ENCODE data around the gene MAGOH.
"Not testable (repeated sequence)": the region's sequence is repeated elsewhere in the genome, so short reads cannot be mapped to it uniquely, and the experiment has no call there.

The MAGOH gene

DNA sequence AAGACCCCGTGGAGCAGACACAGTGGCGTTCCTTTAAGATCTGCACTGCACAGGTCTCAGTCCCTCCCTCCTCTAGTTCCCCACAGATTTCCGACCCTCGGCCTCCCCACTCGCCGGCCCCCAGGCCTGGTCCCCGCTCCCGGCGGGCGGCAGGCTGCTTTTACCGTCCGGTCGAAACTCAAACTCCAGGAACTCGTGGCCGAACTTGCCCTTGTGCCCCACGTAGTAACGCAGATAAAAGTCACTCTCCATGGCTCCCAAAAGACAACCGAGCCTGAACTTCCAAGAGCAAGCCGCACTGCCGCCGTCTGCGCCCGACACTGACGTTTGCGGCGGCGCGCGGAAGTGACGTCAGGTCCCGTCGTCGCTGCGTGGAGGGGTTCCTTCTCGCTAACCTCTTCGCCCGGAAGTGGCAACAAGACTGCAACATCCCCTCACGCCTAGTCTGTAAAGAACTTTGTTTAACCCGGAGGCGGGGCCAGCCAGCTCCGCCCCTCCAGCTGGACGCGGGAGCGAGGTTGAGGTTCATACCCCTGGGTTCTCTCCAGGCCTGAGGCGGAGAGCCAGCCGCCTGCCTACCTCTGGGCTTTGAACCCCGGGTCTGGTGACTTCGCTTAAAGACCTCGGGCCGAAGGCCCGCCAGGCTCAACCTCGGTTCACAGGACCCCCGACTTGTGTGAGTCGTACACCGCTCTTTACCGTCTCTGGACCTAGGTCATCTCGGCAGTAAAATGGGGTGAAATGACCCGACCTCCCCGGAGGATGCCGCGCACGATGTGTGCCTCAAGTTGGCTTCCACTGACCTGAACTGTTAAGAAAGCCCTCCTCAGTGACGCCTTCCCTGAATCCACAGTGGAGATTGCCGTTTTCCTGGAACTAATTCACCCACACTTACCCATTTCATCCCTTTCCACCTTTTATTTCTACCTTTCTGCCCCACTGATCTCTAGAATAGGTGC lies at the start of gene MAGOH:
MAGOH (minus strand) TSS at position 322 of the 959 bp plus-strand sequence; CDS start at position 252, 70 bp downstream.
- DNase-seq, result peak; percentile 94

DNA sequence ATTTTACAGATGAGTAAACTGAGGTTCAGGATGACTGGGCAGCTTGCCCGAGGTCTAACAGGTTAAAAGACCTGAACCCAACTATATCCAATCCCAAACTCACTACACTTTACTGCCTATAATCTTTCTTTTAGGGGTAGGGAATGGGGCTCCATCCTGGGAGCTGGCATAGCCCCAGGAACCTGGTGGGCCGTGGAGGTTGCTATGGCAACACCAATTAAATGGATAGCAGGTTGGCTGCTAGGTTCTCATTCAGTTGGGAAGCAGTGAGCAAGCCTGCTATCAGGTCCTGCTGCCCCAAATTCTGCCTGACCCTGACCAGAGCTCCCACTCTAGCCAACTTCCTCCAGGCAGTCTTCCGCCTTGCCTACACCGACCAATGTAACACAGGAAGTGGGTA lies 48.6 kb upstream of the MAGOH start:
- no peak for DNase-seq

DNA sequence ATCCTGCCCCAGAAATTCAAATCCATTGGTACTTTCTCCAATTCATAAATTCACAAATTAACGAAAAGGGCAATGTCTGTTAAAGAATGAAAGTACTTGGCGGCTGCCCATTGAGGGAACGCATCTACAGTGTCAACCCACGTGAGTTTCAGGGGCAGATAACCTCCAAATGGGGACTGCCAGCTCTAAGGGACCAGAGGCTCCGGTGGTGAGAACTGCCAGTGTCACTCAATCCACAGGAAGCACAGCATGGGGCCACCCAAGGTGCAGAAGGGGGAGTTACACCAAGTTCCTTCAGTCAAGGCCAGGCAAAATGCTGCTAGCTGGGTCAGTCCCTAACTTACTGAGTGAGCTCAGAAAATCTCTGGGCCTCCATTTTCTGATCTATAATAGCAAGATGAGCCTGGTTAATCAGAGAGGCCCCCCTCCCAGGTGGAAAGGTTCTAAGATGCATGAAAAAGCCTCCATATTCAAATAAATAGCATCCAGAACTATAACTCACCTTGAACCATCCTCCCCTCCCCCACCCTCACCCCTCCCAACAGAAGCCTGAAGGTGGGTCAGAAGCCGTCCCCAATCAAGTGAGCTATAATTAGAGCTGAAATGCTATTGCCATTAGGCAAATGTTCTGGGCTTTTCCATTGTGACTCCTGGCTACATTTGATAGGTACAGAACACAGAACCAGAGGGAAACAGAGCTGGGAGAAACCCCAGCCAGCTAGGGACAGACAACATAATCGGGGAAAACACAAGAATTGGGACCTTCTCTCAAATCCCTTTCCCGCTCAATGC lies 47.8 kb upstream of the MAGOH start:
- DNase-seq, result no peak

DNA sequence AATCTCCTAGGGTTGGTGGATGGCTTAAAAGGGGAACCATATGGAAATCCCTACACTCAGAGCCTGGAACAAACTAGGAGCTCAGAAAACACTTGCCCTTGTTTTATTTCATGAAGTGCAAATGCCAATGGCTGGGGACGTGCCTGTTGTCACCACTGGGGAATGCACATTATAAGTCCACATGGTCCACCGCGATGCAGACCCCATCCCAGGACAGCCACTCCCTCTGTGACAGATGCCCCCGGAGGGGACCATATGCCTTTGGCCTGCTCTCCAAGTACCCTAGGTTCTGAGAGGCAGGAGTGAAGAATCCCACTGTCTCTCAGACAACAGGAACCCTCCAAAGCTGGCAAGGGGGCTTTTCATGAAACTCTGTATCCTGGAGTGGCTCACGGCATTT lies 47.2 kb upstream of the MAGOH start:
- DNase-seq, result no peak

DNA sequence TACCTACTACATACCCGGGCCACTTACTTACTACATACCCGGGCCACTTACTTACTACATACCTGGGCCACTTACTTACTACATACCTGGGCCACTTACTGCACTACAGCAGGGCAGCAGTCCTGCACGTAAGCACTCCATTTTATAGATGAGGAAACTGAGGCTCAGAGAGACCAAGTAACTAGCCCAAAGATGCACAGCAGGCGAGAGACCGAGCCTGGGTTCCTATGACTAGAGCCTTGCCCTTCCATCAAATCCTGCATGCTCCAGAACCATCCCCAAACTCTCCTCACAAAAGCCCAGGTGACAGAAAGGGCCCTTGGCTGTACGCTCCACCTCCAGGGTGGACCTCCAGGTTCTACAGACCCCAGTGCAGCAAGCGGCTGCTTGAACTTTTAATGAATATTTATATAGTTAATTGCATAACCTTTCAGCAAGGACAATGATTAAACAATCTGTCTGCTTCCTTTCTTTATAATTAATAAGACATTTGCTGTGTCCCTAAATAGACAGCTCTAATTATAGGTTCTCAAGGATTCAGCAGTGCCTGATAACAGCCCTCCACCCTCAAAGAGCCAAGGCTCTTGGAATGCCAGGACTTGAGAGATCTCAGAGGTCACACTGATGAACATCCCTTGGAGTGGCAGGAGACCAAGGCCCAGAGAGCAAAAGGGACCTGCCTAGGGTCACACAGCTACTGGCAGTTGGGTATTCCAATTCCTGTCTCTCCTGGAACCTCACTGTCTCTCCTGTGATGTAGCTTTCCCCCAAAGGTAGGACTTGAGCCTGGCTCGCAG lies 46.1 kb upstream of the MAGOH start:
- no peak for DNase-seq

DNA sequence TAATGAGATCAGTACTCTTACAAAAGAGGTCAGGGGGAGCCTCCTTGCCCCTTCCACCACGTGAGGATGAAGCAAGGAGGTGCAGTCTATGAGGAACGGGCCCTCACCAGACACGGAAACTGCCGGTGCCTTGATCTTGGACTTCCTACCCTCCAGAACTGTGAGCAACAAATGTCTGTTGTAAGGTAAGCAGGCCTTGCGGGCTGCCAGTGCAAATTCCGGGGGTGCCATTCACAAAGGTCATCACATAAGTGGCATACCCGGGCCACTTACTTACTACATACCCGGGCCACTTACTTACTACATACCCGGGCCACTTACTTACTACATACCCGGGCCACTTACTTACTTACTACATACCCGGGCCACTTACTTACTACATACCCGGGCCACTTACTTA lies 44.8 kb upstream of the MAGOH start:
- not testable (repeated sequence) for DNase-seq

DNA sequence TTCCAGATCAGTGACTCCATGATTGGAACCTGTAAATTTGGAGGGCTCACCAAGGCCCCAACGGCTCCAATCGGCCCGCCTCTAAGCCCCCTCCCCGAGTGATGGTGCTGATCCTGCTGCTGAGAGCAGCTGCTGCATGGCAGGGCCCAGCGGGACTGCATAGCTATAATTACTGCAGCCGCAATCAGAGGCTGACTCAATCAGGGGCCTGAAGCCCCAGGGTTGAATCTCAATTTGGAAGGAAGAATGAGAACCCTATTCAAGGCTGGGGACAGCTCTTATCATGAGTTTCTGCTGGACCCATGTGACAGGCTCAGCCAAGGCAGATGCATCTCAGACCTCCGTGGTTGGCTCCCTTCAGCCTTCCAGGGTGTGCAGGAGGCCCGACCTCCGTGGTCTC lies 42.8 kb upstream of the MAGOH start:
- DNase-seq, result no peak

DNA sequence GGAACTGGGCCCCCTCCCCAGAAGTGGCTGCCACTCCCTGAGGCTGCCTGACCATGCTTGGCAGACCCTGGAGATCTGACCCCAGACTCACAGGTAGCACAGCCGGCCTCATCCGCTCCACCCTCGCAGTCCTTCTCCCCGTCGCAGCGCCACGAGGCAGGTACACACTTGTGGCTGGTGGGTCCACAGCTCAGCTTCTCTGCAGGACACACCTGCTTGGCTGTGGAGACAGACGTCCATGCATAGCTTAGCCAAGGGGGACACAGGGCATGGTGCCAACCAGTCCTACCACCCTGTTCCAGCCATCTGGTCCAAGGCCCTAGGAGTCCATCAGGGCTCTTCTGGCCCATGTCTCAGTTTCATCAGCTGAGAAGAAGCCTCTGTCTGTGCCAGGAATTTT lies 42.2 kb upstream of the MAGOH start:
- no peak for DNase-seq

DNA sequence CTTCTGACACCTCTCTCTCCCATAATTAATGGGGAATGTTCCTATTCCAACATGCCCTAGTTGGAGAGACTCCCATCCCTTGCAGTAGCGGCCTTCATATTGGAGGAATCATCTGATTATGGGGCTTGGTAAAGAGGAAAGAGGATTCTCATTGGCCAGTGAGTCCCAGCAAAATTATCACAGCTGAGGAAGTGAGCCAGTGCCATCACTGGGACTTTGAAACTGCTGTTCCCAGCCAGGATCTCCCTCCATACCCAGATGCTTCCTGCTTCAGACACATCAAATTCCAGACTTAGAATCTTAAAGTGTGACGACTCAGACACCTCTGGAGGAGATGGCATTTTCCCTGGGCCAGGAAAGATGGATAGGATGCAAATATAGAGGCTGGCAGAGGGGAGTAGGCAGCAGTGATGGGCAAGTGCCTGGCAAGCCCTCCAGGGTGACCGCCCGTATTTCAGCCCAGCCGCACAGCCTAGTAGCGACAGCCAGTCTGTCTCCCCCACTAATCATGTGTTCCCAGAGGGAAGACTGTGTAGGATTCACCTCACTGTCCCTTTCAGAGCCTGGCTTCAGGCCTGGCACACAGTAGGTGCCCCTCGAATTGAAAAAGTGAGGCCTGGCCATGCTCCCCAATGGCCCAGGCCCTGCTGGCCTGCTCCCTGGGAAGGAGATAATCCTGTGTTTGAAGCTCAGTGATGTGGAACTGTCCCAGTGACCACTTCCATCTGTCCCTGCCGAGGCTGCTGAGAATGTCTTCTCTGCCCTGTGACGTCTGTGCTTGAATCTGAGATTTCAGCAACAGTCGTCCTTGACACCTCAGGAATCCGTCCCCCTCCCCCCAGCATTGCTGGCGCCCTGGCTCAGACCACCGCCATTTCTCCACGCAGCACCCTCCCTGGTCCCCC lies 41.2 kb upstream of the MAGOH start:
- no peak for DNase-seq

DNA sequence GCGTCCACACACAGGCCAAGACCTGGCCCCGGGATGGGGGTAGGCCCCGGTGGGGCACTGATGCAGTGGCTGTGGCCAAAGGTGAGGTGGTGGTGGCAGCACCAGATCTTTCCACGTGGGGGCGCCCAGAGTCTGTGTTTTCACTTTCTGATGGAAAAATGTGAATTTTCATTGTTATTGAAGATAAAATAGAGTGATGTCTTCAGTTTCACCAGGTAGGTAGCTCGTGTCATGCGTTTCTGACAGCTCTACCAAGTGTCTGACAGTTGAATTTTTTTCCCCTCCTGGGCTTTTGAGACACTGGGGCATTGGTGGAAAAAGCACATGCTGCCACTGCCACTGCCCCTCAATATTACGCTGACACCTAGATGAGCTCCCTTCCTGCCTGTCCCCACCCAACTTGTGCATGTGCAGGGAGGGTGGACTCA lies 40.0 kb upstream of the MAGOH start:
- peak; percentile 63 for DNase-seq

DNA sequence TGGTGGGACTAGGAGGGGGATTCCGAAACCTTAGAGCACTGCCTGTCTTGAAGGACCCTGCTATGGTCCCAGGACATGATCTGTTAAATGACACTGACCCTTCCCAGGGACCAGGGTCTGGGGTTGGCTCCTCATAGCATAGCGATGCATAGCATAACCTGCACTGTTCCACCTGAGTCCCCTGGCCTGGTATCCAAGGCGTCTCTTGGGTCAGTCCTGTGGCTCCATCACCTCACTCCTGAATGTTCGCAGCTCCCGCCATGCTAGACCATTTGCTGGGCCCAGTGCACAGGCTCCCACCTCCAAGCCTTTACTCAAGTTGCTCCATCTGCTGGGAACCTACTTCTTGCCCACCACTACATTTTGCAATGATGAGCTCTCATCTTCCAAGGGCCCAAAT lies 39.0 kb upstream of the MAGOH start:
- DNase-seq, result no peak

DNA sequence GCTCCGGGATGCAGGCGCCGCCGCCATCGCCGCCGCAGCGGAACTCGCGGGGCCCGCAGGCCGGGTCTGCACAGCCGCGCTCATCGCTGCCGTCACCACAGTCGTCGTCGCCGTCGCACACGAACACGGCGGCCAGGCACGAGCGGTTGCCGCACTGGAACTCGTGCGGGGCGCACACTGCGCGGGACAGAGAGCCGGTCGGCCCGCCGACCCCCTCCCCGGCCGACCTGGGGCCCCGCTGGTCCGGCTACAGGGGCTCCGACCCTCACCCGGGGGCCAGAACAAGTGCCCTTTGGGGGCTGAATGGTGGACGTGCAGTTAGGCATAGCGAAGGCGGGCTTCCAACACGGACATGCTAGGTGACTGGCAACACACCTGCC lies 38.6 kb upstream of the MAGOH start:
- DNase-seq, result no peak

DNA sequence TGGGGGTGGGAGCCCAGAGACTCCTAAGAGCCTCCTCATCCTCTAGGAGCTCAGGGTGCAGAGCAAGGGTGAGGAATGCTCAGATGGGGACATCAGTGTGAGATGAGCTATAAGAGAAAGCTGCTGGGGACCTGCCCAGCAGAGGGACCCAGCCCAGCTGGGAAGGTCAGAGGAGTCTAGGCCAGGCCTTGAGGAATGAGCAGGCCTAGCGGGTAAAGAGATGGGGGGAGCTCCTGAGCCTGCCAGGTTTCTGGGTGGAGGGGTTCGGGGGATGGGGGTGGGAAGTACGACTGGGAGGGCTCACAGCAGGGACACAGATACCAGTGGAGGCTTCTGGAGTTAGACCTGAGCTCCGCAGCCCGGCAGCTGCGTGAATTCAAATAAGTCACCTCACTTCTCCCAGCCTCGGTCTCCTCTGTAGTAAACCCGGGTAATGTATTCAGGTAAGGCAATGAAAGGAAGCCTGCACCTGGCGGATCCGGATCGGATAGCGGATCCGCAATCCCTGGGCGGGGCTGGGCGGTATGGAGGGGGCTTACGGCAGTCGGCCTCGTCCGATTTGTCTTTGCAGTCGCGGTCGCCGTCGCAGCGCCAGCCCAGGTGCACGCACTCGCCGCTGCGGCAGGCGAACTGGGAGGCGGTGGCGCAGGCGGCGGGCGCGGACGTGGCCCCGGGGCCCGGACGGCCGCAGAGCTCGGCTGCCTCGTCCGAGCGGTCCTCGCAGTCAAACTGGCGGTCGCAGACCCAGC lies 38.0 kb upstream of the MAGOH start:
- DNase-seq, result no peak

DNA sequence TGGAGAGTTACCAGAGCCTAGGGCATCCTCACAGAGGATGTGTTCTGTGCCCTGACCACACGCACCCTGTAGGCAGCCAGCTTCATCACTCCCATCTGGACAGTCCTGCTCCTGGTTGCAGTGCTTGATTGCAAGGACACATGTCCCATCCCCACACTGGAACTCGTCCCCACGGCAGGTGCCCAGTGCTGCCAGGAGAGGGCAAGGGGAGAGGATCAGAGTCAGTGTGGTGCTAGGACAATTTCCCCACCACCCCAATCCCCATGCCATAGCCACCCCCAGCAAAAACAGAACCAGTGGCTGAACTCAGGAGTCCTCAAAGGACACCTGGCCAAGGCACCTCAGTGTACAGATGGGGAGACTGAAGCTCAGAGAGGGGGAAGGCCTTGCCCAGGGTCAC lies 37.2 kb upstream of the MAGOH start:
- no peak for DNase-seq

DNA sequence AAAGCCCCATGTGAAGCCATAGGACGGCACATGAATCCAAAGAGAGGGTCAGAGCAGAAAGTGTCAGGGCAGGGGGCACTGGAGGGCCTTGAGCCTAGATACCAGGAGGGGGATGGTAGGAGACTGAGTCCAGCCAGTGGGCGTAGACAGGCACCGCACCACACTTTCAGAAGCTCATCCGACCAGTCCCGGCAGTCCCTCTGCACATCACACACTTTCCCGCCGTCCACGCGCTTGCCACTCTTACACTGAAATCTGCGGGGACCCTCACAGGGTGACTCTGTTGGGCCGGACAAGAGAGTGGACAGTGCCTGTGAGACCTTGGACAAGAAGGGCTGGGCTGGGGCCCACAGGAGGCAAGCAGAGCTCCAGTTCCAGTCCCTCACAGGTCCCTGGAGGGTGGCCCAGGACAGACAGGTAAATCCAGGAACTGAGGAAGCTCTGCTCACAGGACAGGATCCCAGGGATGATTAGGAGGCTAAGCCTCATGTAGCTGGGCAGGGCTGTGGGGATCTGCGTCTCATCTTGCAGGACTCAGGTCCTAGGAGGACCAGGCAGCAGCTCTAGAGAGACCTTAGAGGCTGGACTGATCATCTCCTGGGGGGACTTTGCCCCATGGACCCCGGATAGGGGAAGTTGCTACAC lies 36.3 kb upstream of the MAGOH start:
- DNase-seq, result no peak

DNA sequence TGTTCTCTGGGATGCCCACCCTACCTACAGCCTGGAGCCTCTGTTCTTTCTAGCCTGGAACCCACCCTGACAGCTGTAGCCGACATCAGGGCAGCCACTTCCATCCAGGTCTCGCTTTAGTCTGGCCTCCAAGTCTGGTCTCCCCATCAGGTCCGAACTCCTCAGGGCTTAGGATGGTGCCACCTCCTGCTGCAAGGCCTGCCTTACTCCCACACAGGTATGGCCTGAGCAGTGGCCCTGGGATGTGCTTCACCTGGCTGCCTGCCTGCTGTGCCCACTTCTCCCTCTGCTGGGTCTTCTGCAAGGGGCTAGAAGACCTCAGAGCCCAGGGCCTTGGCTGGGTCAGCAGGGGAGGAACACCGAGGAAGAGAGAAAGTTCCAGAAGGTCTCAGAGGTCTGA lies 35.7 kb upstream of the MAGOH start:
- no peak for DNase-seq

DNA sequence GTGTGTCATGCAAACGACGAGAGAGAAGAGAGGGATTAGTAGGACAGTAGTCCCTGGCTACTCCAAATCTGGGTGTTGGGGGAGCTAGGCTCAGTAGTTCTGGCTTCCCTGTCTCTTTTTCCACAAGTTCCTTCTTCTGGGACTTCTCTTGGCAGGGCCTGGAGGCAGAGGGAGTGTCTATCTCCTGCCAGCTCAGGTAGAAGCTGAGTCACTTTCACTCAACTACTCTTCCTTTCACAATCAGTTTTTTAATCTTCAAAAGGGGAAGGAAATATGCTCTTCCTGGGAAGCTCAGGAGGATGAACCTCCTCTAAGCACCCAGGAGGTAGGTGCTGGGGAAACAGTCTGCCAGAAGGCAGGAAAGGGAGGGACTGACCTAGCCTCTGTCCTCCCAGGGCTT lies 35.2 kb upstream of the MAGOH start:
- DNase-seq, result no peak

DNA sequence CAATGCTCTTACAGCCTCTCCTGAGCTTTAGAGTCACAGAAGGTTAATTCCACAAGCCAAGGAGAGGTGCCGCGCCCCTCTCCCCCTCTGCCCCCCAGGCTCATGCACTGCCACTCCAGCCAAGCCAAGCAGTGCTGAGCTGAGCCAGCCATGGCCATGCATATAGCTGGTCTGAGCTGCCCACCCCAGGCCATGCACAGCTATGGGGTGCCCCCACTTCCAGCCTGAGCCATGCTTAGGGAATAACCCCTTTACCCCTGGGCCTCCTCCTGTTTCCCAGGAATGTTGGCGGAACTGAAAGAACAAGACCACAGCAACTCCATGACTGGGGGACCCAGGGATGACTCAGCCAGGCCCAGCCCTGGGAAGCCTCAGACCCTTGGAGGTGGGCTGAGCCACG lies 34.0 kb upstream of the MAGOH start:
- no peak for DNase-seq

DNA sequence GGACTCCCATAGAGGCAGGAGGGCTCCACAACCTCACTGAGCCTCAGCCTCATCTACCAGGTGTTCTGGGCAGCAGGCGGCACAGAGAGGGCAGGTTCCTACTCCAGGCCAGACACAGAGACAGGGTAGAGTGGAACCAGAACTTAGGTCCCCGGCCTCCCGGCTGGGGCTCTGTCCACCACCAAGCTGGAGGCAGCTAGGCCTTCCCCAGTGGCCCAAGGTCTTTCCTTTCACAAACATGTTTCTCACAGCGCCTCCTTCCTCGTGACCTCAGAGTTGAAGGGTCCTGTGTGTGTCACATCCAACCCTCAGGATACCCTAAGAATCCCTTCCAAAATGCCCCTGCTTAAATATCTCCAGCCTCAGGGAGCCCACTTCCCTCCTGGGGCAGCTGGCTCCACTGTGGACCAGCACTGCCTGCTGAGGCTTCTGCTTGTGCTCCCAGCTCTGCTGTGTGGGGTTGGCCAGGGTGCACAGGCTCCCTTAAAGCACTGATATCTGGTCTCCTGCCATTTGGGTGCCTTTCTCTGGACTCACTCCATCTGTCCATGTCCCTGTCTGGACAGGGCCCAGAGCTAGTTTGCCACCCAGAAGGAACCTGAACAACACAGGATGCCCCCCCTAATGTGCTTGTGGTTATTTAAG lies 33.2 kb upstream of the MAGOH start:
- no peak for DNase-seq

DNA sequence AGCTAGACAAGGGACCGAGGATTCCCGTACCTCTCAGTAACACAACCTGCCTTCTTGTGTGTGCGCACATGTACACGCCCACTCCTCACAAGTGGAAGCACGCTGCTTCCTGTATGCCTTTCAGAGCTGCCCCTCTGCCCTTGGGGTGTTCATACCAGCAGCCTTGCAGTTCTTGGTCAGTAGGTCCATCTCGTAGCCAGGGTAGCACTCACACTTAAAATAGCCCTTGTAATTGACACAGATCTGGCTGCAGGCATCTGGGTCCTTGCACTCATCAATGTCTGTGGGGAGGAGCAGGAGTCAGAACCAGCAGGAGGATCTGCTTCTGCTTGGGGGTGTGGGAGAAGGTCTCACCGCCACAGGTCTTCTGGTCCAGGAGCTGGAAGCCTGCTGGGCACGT lies 32.6 kb upstream of the MAGOH start:
- DNase-seq, result no peak

Data from activated CD4-positive, alpha-beta T cell treated with anti-CD3 and anti-CD28 coated beads for 1 hour (primary cell).